CD4-positive, alpha-beta memory T cell (primary cell): ENCODE measurements around the gene CDH13. TPM values are rescaled to one million over a fixed set of nuclear protein-coding genes. Genes with fewer than 3 reads are reported as not detected.

Source experiments
- CTCF ChIA-PET: fragments of 350-600 bp; sonication (Branson Sonifier 250); formaldehyde crosslinking; loops from one replicate; lab custom pipeline; 2021; ENCODE audit warnings: inconsistent platforms; ENCODE audit not compliant: partially characterized antibody; lab: Charles Lee
- POLR2A ChIA-PET: fragments of 350-600 bp; sonication (Branson Sonifier 250); formaldehyde crosslinking; loops from one replicate; lab custom pipeline; 2021; ENCODE audit not compliant: partially characterized antibody; lab: Charles Lee
- DNase-seq, 5 donors: peaks; one replicate each; pipeline versions ENCODE4 v3.0.0 to v3.0.0-alpha.2; 2020 to 2022; ENCODE audit warnings: mixed read lengths in 1 of 5
- H3K27ac ChIP-seq: one replicate; pipeline ENCODE4 v1.7.0; 2013; ENCODE audit warnings: low read depth, low read length
- H3K27me3 ChIP-seq: 2 replicates; pipeline ENCODE4 v1.7.0; 2013; ENCODE audit warnings: mild to moderate bottlenecking, low read length, moderate library complexity; ENCODE audit not compliant: insufficient read depth
- H3K36me3 ChIP-seq: 2 replicates; pipeline ENCODE4 v1.7.0; 2013; ENCODE audit warnings: mild to moderate bottlenecking, low read length, moderate library complexity; ENCODE audit not compliant: insufficient read depth
- H3K4me1 ChIP-seq: 2 replicates; pipeline ENCODE4 v1.7.0; 2013; ENCODE audit warnings: mild to moderate bottlenecking, low read length, moderate library complexity; ENCODE audit not compliant: insufficient read depth
- H3K4me3 ChIP-seq, 2 donors: one replicate each; pipeline ENCODE4 v1.7.0; 2013; ENCODE audit warnings: low read length in 2 of 2, mild to moderate bottlenecking in 1 of 2
- H3K9me3 ChIP-seq, 2 donors: one replicate each; pipeline ENCODE4 v1.7.0; 2013; ENCODE audit warnings: low read length in 2 of 2, control low read depth in 1 of 2; ENCODE audit not compliant: control insufficient read depth in 1 of 2
- H3K27ac Mint-ChIP-seq, 7 donors: one replicate each; pipeline ENCODE4 v1.8.0; 2020 to 2021; ENCODE audit warnings: mixed read lengths in 7 of 7, mild to moderate bottlenecking in 6 of 7, inconsistent platforms in 3 of 7, moderate library complexity in 3 of 7
- H3K27me3 Mint-ChIP-seq, 2 donors: one replicate each; pipeline ENCODE4 v1.8.0; 2020 to 2021; ENCODE audit warnings: mixed read lengths in 2 of 2
- H3K36me3 Mint-ChIP-seq, 2 donors: one replicate each; pipeline ENCODE4 v1.8.0; 2020 to 2021; ENCODE audit warnings: mixed read lengths in 2 of 2, inconsistent platforms in 1 of 2, mild to moderate bottlenecking in 1 of 2
- H3K4me1 Mint-ChIP-seq, 4 donors: one replicate each; pipeline ENCODE4 v1.8.0; 2020 to 2021; ENCODE audit warnings: mixed read lengths in 4 of 4, mild to moderate bottlenecking in 1 of 4
- H3K4me3 Mint-ChIP-seq, 8 donors: one replicate each; pipeline ENCODE4 v1.8.0; 2020 to 2021; ENCODE audit warnings: mixed read lengths in 8 of 8, mild to moderate bottlenecking in 7 of 8, moderate library complexity in 6 of 8, inconsistent platforms in 3 of 8
- H3K9me3 Mint-ChIP-seq, 8 donors: one replicate each; pipeline ENCODE4 v1.8.0; 2020 to 2021; ENCODE audit warnings: mixed read lengths in 8 of 8, mild to moderate bottlenecking in 5 of 8, inconsistent platforms in 3 of 8, moderate library complexity in 1 of 8
- intact Hi-C: fragments of 100-400 bp; cut with micrococcal nuclease; formaldehyde crosslinking; loops from one replicate; pipeline ENCODE4 v1.15.1; 2023
- polyA plus RNA-seq, 2 donors: library from polyadenylated mRNA; unstranded; fragments of 300-500 nt; fragmentation: Illumina TruSeq; gene quantifications; one replicate each; pipeline ENCODE4 v1.2.3, GENCODE V29; 2021
- total RNA-seq, 2 experiments: library from RNA; stranded (reverse); gene quantifications; one replicate each; pipeline ENCODE4 v1.2.3, GENCODE V29; 2021

CDH13 gene
- total and polyA plus RNA-seq, 4 experiments from 2014 or later, result not detected

DNA sequence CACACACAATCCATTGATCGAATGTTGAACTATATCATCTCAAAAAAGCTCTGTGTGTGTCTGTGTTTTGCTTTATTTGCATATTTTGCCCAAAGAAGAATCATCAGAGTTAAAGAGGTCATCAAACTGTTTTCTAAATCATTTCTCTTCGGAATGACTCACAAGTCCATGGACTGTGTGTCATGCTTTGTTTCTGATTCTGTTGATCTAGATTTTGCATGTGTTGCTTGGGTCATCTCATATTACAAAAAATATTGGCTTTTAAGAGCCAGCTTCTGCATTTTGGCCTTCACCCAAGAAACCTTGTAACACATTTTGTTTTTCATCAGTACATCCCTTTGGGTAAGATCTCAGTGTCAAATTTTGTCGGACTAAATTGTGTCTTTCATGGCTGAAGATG is 709.8 kb downstream of the CDH13 start:
- POLR2A ChIA-PET, result no interaction called here
- DNase-seq, result no peak
- CTCF ChIA-PET, result no interaction called here
- Mint-ChIP-seq H3K27me3 (peaks cover 0 to 2% of the 10 kb centered on the region in 2 donors), H3K36me3 (no peaks in the 10 kb centered on the region), H3K9me3 (no peaks in the 10 kb centered on the region), H3K27ac (no peak overlapping the region), H3K4me1 (no peaks in the 10 kb centered on the region), H3K4me3 (no peak overlapping the region)
- H3K27ac ChIP-seq, result no peak overlapping the region
- no peaks in the 10 kb centered on the region for H3K9me3 ChIP-seq
- no peak overlapping the region for H3K4me3 ChIP-seq
- no peaks in the 10 kb centered on the region for H3K4me1 ChIP-seq
- H3K27me3 ChIP-seq, result no peaks in the 10 kb centered on the region
- no peaks in the 10 kb centered on the region for H3K36me3 ChIP-seq
- intact Hi-C loops, result no loop called here

DNA sequence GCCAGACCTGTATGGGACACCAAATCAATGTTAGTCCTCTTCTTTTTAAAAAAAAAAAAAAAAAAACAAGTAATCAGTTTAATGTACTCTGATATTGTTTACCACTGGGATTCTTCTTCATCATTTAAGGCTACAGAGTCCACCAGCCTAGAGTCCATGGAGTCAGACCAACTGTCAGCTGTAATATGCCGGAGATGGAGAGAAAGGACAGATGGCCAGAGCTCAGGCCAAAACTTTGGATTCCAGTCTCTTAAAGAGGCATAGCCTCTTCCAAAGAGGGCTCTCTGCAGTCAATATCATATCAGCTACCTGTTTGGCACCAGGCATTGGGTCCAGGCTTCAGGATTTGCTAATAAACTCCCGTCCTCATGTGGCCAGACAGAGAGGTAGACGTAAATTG is 711.4 kb downstream of the CDH13 start:
- POLR2A ChIA-PET, result no interaction called here
- Histone ChIP-seq H3K27me3 (no peaks in the 10 kb centered on the region), H3K27ac (no peak overlapping the region), H3K9me3 (no peaks in the 10 kb centered on the region), H3K36me3 (no peaks in the 10 kb centered on the region), H3K4me1 (no peaks in the 10 kb centered on the region), H3K4me3 (no peak overlapping the region)
- no peak overlapping the region for H3K4me3 Mint-ChIP-seq
- no peaks in the 10 kb centered on the region for H3K4me1 Mint-ChIP-seq
- no peak overlapping the region for H3K27ac Mint-ChIP-seq
- no peak for DNase-seq
- no peaks in the 10 kb centered on the region for H3K36me3 Mint-ChIP-seq
- H3K27me3 Mint-ChIP-seq, result peaks cover 0 to 2% of the 10 kb centered on the region in 2 donors
- intact Hi-C loops, result no loop called here
- H3K9me3 Mint-ChIP-seq, result no peaks in the 10 kb centered on the region
- CTCF ChIA-PET, result no interaction called here

DNA sequence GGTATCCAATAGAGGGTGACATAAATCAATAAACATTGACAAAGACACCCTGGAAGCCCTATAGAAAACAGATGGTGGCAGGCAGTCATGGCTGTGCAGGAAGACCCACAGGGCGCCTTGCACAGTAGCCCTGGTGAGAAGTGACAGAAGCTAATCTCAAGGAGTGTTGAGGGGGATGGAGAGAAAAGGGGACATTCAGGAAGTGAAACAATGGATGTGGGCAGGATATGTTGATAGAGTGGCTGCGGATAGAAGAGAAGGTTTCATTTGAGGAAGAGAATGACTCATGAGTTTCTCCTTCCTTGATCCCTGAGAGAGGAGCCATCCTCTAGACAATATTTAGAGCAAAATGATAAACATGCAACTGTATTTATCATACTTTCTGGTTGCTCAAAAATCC is 712.2 kb downstream of the CDH13 start:
- Histone ChIP-seq H3K27ac (no peak overlapping the region), H3K36me3 (no peaks in the 10 kb centered on the region), H3K4me1 (no peaks in the 10 kb centered on the region), H3K4me3 (no peak overlapping the region), H3K27me3 (no peaks in the 10 kb centered on the region), H3K9me3 (no peaks in the 10 kb centered on the region)
- Mint-ChIP-seq H3K27me3 (peaks cover 0 to 2% of the 10 kb centered on the region in 2 donors), H3K36me3 (no peaks in the 10 kb centered on the region), H3K9me3 (no peaks in the 10 kb centered on the region), H3K4me3 (no peak overlapping the region), H3K4me1 (no peaks in the 10 kb centered on the region), H3K27ac (no peak overlapping the region)
- CTCF ChIA-PET, result interaction anchor here (1.4 kb wide), 1 partner anchor 9 kb away, joined by 3 read pairs; no protein-coding TSS in a partner anchor
- POLR2A ChIA-PET, result no interaction called here
- intact Hi-C loops, result no loop called here
- no peak for DNase-seq

- H3K27me3 Mint-ChIP-seq, result peaks cover 0 to 2% of the 10 kb centered on the region in 2 donors
- no peak for DNase-seq
- H3K4me3 Mint-ChIP-seq, result no peak overlapping the region
- no peaks in the 10 kb centered on the region for H3K4me1 ChIP-seq
- H3K27me3 ChIP-seq, result no peaks in the 10 kb centered on the region
- intact Hi-C loops, result no loop called here
- no peak overlapping the region for H3K4me3 ChIP-seq
- no peaks in the 10 kb centered on the region for H3K9me3 ChIP-seq
- ChIA-PET CTCF (no interaction called here), POLR2A (no interaction called here)
- no peaks in the 10 kb centered on the region for H3K9me3 Mint-ChIP-seq
- no peaks in the 10 kb centered on the region for H3K36me3 Mint-ChIP-seq
- no peaks in the 10 kb centered on the region for H3K36me3 ChIP-seq
- H3K4me1 Mint-ChIP-seq, result no peaks in the 10 kb centered on the region
- no peak overlapping the region for H3K27ac ChIP-seq
- no peak overlapping the region for H3K27ac Mint-ChIP-seq
These were observed 717.2 kb downstream of the CDH13 start for GRCh38 chr16:83343935-83344366.

DNA sequence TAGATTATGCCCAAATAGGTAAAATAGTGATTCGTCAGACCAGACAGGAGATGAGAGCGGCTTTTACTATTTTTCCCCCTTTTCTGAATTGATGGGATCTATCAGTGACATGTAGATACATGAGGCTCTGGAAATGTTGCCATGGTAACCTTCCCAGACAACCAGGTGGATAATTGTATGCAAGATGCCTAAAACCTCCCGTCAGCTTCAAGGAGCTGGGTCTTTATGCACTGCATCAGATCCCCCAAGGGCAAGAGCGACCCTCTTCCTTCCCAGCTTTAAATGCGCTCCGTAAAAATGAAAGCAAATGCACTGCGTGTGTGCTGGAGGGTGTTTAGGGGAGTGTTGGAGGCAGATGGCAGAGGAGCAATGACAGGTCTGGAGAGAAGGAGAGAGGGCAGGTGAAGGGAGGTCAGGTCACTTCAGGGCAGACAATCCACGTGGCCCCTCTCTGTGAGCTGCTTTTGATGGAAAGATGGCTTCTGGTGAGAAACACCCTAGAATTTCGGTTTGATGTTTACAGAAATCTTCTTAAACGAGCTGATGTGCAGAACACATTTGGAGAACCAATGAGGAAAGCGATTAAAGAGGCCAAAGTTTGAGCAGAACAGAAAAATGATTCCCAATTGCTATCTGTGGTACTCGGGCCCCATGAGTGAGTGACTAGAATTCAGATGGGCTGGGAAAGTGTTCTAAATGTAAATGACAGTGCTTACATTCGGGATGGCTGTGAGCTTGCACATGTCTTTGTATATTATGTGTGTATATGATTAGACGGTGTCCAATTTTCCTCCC is 719.3 kb downstream of the CDH13 start:
- intact Hi-C loops, result no loop called here
- H3K36me3 Mint-ChIP-seq, result no peaks in the 10 kb centered on the region
- Histone ChIP-seq H3K4me3 (no peak overlapping the region), H3K36me3 (no peaks in the 10 kb centered on the region), H3K27me3 (no peaks in the 10 kb centered on the region), H3K4me1 (no peaks in the 10 kb centered on the region), H3K27ac (no peak overlapping the region), H3K9me3 (no peaks in the 10 kb centered on the region)
- DNase-seq, result no peak
- H3K27ac Mint-ChIP-seq, result no peak overlapping the region
- ChIA-PET CTCF (no interaction called here), POLR2A (no interaction called here)
- H3K27me3 Mint-ChIP-seq, result peaks cover 0 to 2% of the 10 kb centered on the region in 2 donors
- H3K4me1 Mint-ChIP-seq, result no peaks in the 10 kb centered on the region
- H3K4me3 Mint-ChIP-seq, result peak overlapping the region in 1 of 8 donors; percentile 35
- peaks cover 0 to 2% (median 0%) of the 10 kb centered on the region in 8 donors for H3K9me3 Mint-ChIP-seq

- Histone ChIP-seq H3K36me3 (no peaks in the 10 kb centered on the region), H3K27ac (no peak overlapping the region), H3K27me3 (no peaks in the 10 kb centered on the region), H3K4me1 (no peaks in the 10 kb centered on the region), H3K9me3 (no peaks in the 10 kb centered on the region), H3K4me3 (no peak overlapping the region)
- Mint-ChIP-seq H3K27me3 (peaks cover 0 to 2% of the 10 kb centered on the region in 2 donors), H3K36me3 (no peaks in the 10 kb centered on the region), H3K4me3 (no peak overlapping the region), H3K27ac (no peak overlapping the region), H3K9me3 (peaks cover 0 to 2% (median 0%) of the 10 kb centered on the region in 8 donors), H3K4me1 (no peaks in the 10 kb centered on the region)
- no peak for DNase-seq
- POLR2A ChIA-PET, result no interaction called here
- intact Hi-C loops, result no loop called here
- CTCF ChIA-PET, result interaction anchor here (1.3 kb wide), 1 partner anchor 9 kb away, joined by 3 read pairs; no protein-coding TSS in a partner anchor
These were observed 722.2 kb downstream of the CDH13 start for GRCh38 chr16:83348991-83349390.

GRCh38 chr16:83350481-83350880 is 723.7 kb downstream of the CDH13 start:
- intact Hi-C loops, result no loop called here

More at GRCh38 chr16:83350481-83350880, 723.7 kb downstream of the CDH13 start:
- Histone ChIP-seq H3K4me1 (no peaks in the 10 kb centered on the region), H3K27me3 (no peaks in the 10 kb centered on the region), H3K4me3 (no peak overlapping the region), H3K9me3 (no peaks in the 10 kb centered on the region), H3K36me3 (no peaks in the 10 kb centered on the region), H3K27ac (no peak overlapping the region)
- Mint-ChIP-seq H3K27ac (no peak overlapping the region), H3K36me3 (no peaks in the 10 kb centered on the region), H3K4me3 (no peak overlapping the region), H3K27me3 (peaks cover 0 to 2% of the 10 kb centered on the region in 2 donors), H3K4me1 (no peaks in the 10 kb centered on the region), H3K9me3 (peaks cover 0 to 2% (median 0%) of the 10 kb centered on the region in 8 donors)
- POLR2A ChIA-PET, result no interaction called here
- DNase-seq, result no peak
- CTCF ChIA-PET, result no interaction called here
